ENCODE data around the gene SAMD1.

Gene SAMD1

GRCh38 chr19:14088634-14089411 is 1.7 kb downstream of the SAMD1 start:
- DNase-seq = no peak

GRCh38 chr19:14086098-14086497 is 4.5 kb downstream of the SAMD1 start:
- no peak for DNase-seq

DNA sequence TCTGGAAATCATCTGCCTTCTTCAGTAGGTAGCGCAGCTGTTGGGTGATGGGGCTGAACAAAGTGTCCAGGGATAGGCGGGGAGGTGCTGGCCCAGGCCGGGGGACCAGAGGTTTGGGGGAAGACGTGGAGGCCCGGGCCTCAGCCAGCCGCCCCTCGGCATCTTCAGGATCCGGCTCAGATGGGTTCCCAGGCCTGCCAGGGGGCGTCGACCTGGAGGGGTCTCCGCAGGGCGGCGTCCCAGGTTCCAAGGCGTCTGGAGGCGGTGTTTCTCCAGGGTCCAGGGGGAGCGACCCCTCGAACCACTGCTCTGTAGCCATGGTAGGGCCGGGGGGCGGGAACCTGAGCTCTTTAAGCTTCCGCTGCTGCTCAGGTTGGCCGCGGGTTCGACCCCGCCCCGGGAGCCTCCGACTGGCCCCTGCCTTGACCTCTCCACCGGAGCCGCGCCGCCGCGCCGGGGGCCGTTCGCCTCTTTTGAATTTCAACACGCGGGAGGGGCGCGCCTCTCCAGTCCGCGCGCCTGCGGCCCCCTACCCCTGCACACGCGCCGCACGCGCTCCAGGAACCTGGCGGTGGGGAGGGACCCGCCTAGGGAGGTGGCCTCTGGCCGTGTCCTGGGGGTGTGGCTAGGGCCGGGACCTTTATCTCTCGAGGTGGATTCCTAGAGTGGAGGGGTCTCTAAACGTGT is 5.1 kb downstream of the SAMD1 start, which contains the start of gene C19orf67:
Gene C19orf67 (minus strand): TSS at position 475 of the 687 bp plus-strand sequence. CDS start 156 bp downstream, at position 319.
- no peak for DNase-seq

DNA sequence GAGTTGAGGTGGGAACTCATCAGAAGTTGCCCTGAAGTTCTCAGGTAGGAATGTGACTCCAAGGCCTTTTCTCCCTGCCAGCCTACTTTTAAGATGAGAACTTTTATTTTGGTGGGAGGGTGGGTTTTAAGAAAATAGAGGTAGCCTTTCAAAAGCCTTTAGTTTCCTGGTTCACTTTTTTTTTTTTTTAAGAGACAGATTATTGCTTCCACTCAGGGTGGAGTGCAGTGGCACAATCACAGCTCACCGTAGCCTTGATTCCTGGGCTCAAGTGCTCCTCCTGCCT is 7.9 kb downstream of the SAMD1 start:
- no peak for DNase-seq

GRCh38 chr19:14081797-14082674 is 8.5 kb downstream of the SAMD1 start:
- no peak for DNase-seq

GRCh38 chr19:14080887-14081796 is 9.4 kb downstream of the SAMD1 start:
- peak; percentile 99 for DNase-seq

GRCh38 chr19:14078411-14078810 is 12.1 kb downstream of the SAMD1 start:
- no peak for DNase-seq

DNA sequence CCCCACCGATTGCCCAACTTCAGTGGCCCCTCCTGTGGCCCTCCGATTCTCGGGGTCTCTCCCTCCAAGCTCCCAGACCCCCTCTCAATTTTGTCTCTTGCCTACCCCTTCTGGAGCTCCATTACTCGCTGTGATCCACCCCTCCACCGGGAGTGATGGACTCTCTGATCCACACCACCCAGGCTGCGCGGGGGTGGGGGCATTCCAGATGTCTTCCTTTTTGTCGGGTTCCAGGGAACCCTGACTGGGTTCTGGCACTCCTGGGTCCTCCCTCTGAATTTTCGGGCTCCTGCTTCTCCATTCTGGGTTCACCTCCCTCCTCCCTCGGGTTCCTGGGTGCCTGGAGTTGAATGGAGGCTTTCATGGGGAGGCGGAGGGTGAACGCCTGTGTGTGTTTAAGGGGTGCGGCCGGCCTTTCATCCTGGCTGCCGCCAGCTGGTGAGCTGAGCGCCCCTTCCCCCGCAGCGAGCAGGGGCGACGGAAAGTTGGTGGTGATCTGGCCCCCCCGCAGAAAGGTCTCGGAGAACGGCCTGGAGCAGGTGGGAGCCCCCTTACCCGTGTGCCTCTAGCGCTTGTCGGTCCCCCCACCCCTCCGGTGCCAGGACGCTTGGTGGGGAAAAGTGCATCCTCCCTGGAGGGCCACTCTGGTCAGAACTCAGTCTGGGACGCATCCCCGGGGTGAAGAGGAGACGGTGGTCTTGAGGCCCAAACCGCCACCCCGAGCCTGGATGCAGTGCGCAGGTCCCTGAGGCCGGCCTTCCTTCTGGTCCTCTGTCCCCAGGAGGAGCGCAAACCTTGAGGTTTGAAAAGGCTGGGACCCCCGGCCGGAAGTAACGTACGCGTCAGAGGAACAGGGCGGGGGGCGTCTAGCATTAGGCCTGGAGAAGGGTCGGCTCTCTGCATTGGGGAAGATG is 16.4 kb downstream of the SAMD1 start:
- no peak for DNase-seq

DNA sequence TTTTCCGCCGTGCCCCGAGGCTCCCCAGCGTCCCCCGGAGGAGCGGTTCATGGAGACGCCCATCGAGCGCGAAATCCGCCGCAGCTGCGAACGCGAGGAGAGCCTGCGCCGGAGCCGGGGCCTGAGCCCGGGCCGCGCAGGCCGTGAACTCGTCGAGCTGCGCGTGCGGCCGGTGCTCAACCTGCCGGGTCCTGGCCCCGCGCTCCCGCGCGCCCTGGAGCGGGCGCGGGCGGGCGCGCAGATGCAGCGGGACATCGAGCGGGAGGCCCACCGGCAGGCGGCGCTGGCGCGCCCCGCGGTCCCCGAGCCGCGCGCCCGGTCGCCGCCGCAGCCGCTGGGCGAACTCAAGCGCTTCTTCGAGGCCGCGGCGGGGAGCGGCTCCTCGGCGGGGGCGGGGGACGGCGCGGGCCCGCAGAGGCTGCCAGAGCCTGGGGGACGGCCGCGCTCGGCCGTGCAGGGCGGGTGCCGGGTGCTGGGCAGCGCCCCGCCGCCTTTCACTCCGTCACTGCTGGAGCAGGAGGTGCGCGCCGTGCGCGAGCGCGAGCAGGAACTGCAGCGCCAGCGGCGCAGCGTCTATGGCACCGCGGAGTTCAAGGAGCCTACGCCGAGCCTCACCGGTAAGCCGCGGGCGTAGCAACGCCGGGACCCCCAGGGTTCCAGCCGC is 17.2 kb downstream of the SAMD1 start:
- peak; percentile 50 for DNase-seq

GRCh38 chr19:14072535-14073260 is 17.9 kb downstream of the SAMD1 start, which contains the start of gene MISP3:
Gene MISP3, plus strand, starts transcription at chr19:14072786. Its CDS starts 524 bp downstream, at chr19:14073310.
- peak; percentile 44 for DNase-seq

- no peak for DNase-seq
Observed at GRCh38 chr19:14070268-14071050, 20.1 kb downstream of the SAMD1 start.

DNA sequence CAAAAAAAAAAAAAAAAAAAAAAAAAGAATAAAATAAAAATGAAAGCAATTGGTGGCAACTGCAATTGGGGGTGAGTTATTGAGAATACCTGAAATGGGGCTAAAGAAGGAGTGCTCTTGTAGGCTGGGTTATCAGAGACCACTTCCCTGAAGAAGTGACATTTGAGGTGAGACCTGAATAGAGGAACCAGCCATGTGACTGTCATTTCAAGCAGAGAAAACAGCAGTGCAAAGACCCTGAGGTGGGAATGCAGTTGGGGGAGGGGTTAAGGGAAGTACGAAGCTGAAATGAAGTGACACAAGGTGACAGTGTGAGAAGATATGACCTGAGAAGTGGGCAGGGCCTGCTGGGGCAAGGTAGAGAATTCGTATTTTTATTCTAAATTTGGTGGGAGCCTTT is 24.4 kb downstream of the SAMD1 start:
- no peak for DNase-seq

GRCh38 chr19:14063105-14063504 is 27.4 kb downstream of the SAMD1 start:
- DNase-seq = no peak

DNA sequence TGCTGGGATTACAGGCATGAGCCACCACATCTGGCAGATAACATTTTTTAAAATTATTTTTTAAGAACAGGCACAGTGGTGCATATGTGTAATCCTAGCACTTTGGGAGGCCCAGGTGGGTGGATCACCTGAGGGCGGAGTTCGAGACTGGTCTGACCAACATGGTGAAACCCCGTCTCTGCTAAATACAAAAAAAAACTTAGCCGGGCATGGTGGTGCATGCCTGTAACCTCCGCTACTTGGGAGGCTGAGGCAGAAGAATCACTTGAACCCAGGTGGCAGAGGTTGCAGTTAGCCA is 28.0 kb downstream of the SAMD1 start:
- DNase-seq = no peak

- no peak for DNase-seq
Observed at GRCh38 chr19:14061751-14062557, 28.6 kb downstream of the SAMD1 start, which contains the start of gene PALM3. Gene PALM3, minus strand, starts transcription at chr19:14062076. Its CDS starts 96 bp downstream, at chr19:14061980.

DNA sequence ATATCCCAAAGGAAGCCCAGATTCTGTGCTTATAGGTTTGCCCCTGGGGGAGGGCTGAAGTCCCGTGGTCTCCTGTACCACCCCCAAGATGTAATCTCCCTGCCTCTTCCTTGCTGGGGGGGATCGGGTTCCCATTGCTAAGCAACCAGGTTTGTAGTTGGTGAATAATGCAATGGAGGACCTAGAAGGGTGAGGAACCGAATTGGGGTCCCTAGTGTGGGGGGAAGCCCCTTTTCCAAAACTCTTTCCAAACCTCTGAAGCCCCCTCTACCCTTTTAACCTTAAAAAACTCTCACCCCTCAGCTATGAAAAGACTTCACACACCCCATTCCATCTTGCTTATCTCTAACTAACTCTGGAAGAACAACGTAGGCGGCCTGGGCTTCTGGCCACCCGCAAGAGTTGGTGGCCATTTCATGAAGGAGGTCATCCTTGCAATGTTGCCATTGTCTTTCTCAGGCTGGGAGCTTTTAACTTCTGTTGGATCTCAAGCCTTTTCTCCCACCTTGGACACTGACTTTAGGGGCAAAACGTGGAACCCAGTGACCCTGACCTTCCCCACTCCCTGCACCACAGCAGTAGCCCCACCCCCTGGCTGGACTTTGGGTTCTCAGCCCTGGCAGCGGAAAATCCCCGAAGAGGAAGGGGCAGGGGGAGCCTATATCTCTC is 29.3 kb downstream of the SAMD1 start:
- DNase-seq = no peak

DNA sequence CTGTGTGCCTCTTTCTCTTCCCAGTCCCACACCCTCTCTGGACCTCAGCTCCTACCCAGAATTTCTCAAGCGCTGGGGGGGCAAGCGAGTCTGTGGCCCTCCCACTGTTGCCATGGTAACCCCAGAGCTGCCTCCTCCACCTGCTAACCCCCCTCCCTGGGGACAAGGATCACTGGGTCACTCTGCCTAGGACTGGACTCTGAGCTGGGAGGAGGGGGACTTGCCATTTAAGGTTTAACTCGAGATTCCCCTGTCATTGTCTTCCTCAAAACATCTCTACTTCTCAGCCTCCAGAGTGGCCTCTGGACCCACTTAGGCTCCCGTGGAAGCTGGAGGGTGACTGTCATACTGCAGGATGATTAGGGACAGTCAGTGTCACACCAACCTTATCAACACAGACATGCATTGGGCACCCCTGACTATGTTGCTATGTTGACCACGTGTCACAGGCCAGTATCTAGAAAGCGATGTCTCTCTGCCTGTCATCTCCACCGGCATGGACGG is 30.8 kb downstream of the SAMD1 start:
- no peak for DNase-seq

GRCh38 chr19:14059093-14059480 is 31.5 kb downstream of the SAMD1 start:
- DNase-seq = no peak
